ENCODE data around the gene KIAA1328. TPM values are rescaled to one million over a fixed set of nuclear protein-coding genes. Genes with fewer than 3 reads are reported as not detected.
"Not testable (repeated sequence)": the region's sequence is repeated elsewhere in the genome, so short reads cannot be mapped to it uniquely, and the experiment has no call there.

Gene KIAA1328
- total and polyA plus RNA-seq, 11 donors, result 1.4 to 6.4 (median 4.0) TPM

DNA sequence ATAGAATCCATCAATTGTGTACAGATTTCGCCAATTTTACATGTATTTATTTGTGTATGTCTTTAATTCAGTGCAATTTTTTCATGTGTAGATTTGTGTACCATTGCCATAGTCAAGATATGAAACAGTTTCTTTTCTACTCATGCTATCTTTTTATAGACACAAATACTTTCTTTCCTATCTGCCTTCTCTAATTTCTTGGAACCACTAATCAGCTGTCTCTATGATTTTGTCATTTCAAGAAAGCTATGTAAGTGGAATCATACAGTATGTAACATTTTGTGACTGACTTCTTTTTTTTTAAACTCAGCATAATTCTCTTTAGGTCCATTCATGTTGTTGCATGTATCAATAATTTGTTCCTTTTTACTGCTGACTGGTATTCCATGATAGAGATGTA lies 33.3 kb downstream of the KIAA1328 start:
- H3K27me3 ChIP-seq, result no peaks in the 10 kb centered on the region
- intact Hi-C loops (cut with DNase I), result no loop called here
- H3K4me1 ChIP-seq, result peaks cover 0 to 1% (median 0%) of the 10 kb centered on the region in 12 donors
- no peaks in the 10 kb centered on the region for H3K9me3 ChIP-seq
- WGBS, 4 donors, result 90 to 98% (median 96%) methylated on average over 1 of the region's 1 CpG
- no peak for DNase-seq
- ATAC-seq, result no peak
- H3K27ac ChIP-seq, result no peak overlapping the region
- H3K4me3 ChIP-seq, result no peak overlapping the region
- TF ChIP-seq POLR2A (IDR thresholded peaks at IDR 0.05), result no peak
- TF ChIP-seq, protein P1, sequence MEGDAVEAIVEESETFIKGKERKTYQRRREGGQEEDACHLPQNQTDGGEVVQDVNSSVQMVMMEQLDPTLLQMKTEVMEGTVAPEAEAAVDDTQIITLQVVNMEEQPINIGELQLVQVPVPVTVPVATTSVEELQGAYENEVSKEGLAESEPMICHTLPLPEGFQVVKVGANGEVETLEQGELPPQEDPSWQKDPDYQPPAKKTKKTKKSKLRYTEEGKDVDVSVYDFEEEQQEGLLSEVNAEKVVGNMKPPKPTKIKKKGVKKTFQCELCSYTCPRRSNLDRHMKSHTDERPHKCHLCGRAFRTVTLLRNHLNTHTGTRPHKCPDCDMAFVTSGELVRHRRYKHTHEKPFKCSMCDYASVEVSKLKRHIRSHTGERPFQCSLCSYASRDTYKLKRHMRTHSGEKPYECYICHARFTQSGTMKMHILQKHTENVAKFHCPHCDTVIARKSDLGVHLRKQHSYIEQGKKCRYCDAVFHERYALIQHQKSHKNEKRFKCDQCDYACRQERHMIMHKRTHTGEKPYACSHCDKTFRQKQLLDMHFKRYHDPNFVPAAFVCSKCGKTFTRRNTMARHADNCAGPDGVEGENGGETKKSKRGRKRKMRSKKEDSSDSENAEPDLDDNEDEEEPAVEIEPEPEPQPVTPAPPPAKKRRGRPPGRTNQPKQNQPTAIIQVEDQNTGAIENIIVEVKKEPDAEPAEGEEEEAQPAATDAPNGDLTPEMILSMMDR (IDR thresholded peaks at IDR 0.05), result no peak
- H3K36me3 ChIP-seq, result peaks cover 0 to 10% (median 0%) of the 10 kb centered on the region in 9 donors

DNA sequence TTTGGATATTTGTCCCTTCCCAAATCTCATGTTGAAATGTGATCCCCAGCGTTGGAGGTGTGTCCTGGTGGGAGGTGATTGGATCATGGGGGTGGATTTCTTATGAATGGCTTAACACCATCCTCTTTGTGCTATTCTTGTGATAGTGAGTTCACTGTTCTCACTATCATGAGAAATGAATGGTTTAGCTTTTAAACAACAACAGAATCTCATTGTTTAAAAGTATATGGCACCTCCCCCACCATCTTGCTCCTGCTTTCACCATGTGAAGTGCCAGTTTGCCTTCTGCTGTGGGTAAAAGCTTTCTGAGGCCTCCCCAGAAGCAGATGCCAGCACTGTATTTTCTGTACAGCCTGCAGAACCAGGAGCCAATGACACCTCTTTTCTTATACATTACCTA lies 38.1 kb downstream of the KIAA1328 start:
- H3K36me3 ChIP-seq, result peaks cover 0 to 13% (median 0%) of the 10 kb centered on the region in 9 donors
- no peaks in the 10 kb centered on the region for H3K4me1 ChIP-seq
- DNase-seq (no peak), ATAC-seq (no peak)
- no peaks in the 10 kb centered on the region for H3K27me3 ChIP-seq
- no peak overlapping the region for H3K27ac ChIP-seq
- H3K4me3 ChIP-seq, result no peak overlapping the region
- TF ChIP-seq, protein P1 (IDR thresholded peaks at IDR 0.05), result no peak
- TF ChIP-seq POLR2A (IDR thresholded peaks at IDR 0.05), result no peak
- intact Hi-C loops (cut with DNase I), result no loop called here
- H3K9me3 ChIP-seq, result no peaks in the 10 kb centered on the region
- 90 to 97% (median 96%) methylated on average over 1 of the region's 1 CpG for WGBS, 4 donors

DNA sequence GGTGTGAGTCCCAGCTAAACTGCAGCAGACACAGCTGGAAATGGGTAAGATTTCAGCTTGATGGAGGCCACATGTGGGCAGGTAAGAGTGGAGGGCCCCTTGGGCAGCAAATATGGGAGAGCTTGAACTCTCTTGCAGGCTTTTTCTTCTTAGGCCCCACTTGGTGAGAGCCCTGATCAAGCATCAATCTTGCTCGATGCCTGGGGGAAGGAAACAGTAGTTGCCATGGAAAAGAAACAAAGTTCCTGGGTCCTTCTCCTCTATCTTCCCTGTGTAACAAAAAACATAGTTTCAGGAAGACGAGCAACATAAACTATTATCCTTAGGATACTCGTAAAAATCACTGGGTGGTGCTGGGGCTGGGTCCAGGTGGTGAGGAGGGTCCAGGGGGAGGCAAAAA lies 42.9 kb downstream of the KIAA1328 start:
- 73 to 88% (median 85%) methylated on average over 3 of the region's 3 CpGs for WGBS, 4 donors
- TF ChIP-seq POLR2A (IDR thresholded peaks at IDR 0.05), result no peak
- TF ChIP-seq, protein P1 (IDR thresholded peaks at IDR 0.05), result no peak
- no peak overlapping the region for H3K27ac ChIP-seq
- intact Hi-C loops (cut with DNase I), result loop anchor here in 1 of 10 donors (10.0 kb wide), 1 partner anchor 63 kb away; no protein-coding TSS in a partner anchor
- no peak overlapping the region for H3K4me3 ChIP-seq
- ATAC-seq (no peak), DNase-seq (no peak)
- H3K27me3 ChIP-seq, result no peaks in the 10 kb centered on the region
- H3K36me3 ChIP-seq, result peaks cover 0 to 5% (median 0%) of the 10 kb centered on the region in 9 donors
- H3K9me3 ChIP-seq, result peaks cover 0 to 19% (median 5%) of the 10 kb centered on the region in 12 donors
- no peaks in the 10 kb centered on the region for H3K4me1 ChIP-seq

DNA sequence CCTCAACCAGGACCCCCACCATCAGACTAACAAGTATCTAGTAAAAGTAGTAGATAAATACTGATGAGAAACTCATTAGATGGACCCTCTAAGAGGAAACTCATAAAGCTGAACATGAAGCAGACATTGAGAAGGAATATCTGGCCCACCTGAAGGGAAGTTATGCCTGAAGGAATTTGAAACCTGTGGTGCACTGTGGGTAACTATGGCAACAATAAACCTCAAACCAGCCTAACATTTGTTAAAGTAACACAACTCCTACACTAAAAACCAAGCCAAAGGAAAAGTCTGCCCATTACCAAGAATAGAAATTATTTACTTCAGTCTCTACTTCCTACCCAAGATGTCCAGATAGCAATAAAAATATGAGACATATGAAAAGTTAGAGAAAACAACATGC lies 43.4 kb downstream of the KIAA1328 start:
- Histone ChIP-seq H3K27me3 (no peaks in the 10 kb centered on the region), H3K36me3 (peaks cover 0 to 5% (median 0%) of the 10 kb centered on the region in 9 donors), H3K4me1 (no peaks in the 10 kb centered on the region), H3K9me3 (peaks cover 0 to 19% (median 5%) of the 10 kb centered on the region in 12 donors), H3K4me3 (no peak overlapping the region), H3K27ac (no peak overlapping the region)
- ATAC-seq, result no peak
- intact Hi-C loops (cut with DNase I), result loop anchor here in 1 of 10 donors (10.0 kb wide), 1 partner anchor 62 kb away; no protein-coding TSS in a partner anchor
- TF ChIP-seq POLR2A (IDR thresholded peaks at IDR 0.05), result no peak
- TF ChIP-seq, protein P1 (IDR thresholded peaks at IDR 0.05), result no peak
- DNase-seq, result no peak

DNA sequence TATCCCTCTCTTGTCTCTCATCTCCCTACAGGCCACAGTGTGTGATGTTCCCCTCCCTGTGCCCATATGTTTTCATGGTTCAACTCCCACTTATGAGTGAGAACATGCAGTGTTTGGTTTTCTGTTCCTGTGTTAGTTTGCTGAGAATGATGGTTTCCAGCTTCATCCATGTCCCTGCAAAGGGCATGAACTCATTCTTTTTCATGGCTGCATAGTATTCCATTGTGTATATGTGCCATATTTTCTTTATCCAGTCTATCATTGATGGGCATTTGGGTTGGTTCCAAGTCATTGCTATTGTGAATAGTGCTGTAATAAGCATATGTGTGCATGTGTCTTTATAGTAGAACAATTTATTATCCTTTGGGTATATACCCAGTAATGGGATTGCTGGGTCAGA lies 44.9 kb downstream of the KIAA1328 start:
- intact Hi-C loops (cut with DNase I), result loop anchor here in 1 of 10 donors (10.0 kb wide), 1 partner anchor 61 kb away; no protein-coding TSS in a partner anchor
- not testable (repeated sequence) for H3K36me3 ChIP-seq, H3K4me3 ChIP-seq, H3K27ac ChIP-seq, ATAC-seq, DNase-seq, H3K4me1 ChIP-seq, H3K27me3 ChIP-seq
- peaks cover 0 to 19% (median 5%) of the 10 kb centered on the region in 12 donors for H3K9me3 ChIP-seq

DNA sequence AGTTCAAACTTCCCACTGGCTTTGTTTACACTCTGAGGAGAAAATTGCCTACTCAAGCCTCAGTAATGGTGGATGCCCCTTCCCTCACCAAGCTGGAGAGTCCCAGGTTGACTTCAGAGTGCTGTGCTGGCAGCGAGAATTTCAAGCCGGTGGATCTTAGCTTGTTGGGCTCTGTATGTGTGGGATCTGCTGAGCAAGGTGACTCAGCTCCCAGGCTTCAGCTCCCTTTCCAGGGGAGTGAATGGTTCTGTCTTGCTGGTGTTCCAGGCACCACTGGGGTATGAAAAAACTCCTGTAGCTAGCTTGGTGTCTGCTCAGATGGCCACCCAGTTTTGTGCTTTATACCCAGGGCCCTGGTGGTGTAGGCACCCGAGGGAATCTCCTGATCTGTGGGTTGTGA lies 50.9 kb downstream of the KIAA1328 start:
- H3K4me3 ChIP-seq, result not testable (repeated sequence)

More for the DNA sequence above, 50.9 kb downstream of the KIAA1328 start:
- intact Hi-C loops (cut with DNase I), result loop anchor here in 1 of 10 donors (10.0 kb wide), 1 partner anchor 55 kb away; no protein-coding TSS in a partner anchor
- H3K36me3 ChIP-seq, H3K27me3 ChIP-seq, H3K4me1 ChIP-seq, DNase-seq, H3K9me3 ChIP-seq, ATAC-seq, H3K27ac ChIP-seq: not testable (repeated sequence)
- 98 to 100% (median 99%) methylated on average over 3 of the region's 3 CpGs; no CpG with 5 or more reads in 1 of the 4 donors for WGBS, 4 donors

All from heart left ventricle (tissue), 16 donors.